IPS DF 6.9 (cell line): ENCODE results near the gene TIAM1.

Source experiments
- DNase-seq: peaks from one replicate; pipeline ENCODE4 v3.0.0-alpha.2; 2013; ENCODE audit warnings: low read depth, low spot score
- H3K27ac ChIP-seq: one replicate; pipeline ENCODE4 v1.5.1; 2013; ENCODE audit warnings: low read length, control low read depth
- H3K27me3 ChIP-seq: 2 replicates; pipeline ENCODE4 v1.6.1; 2013; ENCODE audit warnings: mild to moderate bottlenecking, low read length; ENCODE audit not compliant: control insufficient read depth, insufficient read depth
- H3K36me3 ChIP-seq: 2 replicates; pipeline ENCODE4 v1.6.1; 2013; ENCODE audit warnings: low read length; ENCODE audit not compliant: control insufficient read depth, insufficient read depth
- H3K4me1 ChIP-seq: 2 replicates; pipeline ENCODE4 v1.6.1; 2013; ENCODE audit warnings: low read length; ENCODE audit not compliant: control insufficient read depth, insufficient read depth
- H3K4me3 ChIP-seq: 2 replicates; pipeline ENCODE4 v1.5.1; 2013; ENCODE audit warnings: mild to moderate bottlenecking, low read length
- H3K9me3 ChIP-seq: 2 replicates; pipeline ENCODE4 v1.6.1; 2013; ENCODE audit warnings: low read length, inconsistent platforms; ENCODE audit not compliant: control insufficient read depth, insufficient read depth
- WGBS: extraction: QIAGEN DNeasy Blood & Tissue Kit; methylation state at CpG from one replicate; pipeline ENCODE4 v1.1.7; 2013; ENCODE audit warnings: mixed read lengths, missing lambda C conversion rate; ENCODE audit not compliant: insufficient read length, insufficient coverage; 5-methylcytosine and 5-hydroxymethylcytosine counted together

The TIAM1 gene

DNA sequence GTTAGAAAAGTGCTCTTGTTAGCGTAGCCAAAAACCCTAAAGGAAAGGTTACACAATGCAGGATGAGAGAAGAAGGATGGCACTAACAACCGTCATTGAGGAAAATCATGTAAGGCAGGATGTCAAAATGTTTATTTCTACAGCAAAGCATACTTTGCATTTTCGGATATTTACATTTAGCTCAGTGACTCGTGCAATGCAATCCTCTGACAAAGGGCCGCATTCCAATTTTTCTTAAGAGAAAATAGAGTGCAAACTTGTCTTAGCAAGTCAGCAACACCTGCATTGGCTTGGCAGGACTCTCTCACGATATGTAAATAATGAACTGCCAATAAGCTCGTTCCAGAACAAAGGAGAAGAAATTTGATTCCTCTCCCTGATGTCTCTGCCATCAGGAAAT, 33.3 kb downstream of the TIAM1 start:
- no peaks in the 10 kb centered on the region for H3K9me3 ChIP-seq
- WGBS: no CpG with 5 or more reads among the region's 7 CpGs

GRCh38 chr21:31308584-31308983, 35.5 kb downstream of the TIAM1 start:
- DNase-seq: no peak
- Histone ChIP-seq H3K9me3 (no peaks in the 10 kb centered on the region), H3K36me3 (no peaks in the 10 kb centered on the region), H3K27me3 (no peaks in the 10 kb centered on the region), H3K4me3 (no peak overlapping the region), H3K4me1 (no peaks in the 10 kb centered on the region), H3K27ac (no peak overlapping the region)
- 100% methylated on average over 4 of the region's 7 CpGs for WGBS

More for the DNA sequence above, 33.3 kb downstream of the TIAM1 start:
- H3K27me3 ChIP-seq: no peaks in the 10 kb centered on the region
- H3K36me3 ChIP-seq: no peaks in the 10 kb centered on the region
- H3K27ac ChIP-seq: no peak overlapping the region
- no peak overlapping the region for H3K4me3 ChIP-seq
- H3K4me1 ChIP-seq: no peaks in the 10 kb centered on the region
- DNase-seq: no peak

- no CpG with 5 or more reads among the region's 4 CpGs for WGBS
These were observed 38.2 kb downstream of the TIAM1 start for GRCh38 chr21:31305888-31306287.

GRCh38 chr21:31299291-31300147, 44.5 kb downstream of the TIAM1 start:
- no peaks in the 10 kb centered on the region for H3K36me3 ChIP-seq
- no peak for DNase-seq

More at GRCh38 chr21:31305888-31306287, 38.2 kb downstream of the TIAM1 start:
- DNase-seq: no peak
- Histone ChIP-seq H3K36me3 (no peaks in the 10 kb centered on the region), H3K4me3 (no peak overlapping the region), H3K27ac (no peak overlapping the region), H3K27me3 (no peaks in the 10 kb centered on the region), H3K4me1 (no peaks in the 10 kb centered on the region), H3K9me3 (no peaks in the 10 kb centered on the region)

GRCh38 chr21:31298618-31299269, 45.3 kb downstream of the TIAM1 start:
- no CpG with 5 or more reads among the region's 6 CpGs for WGBS
- Histone ChIP-seq H3K36me3 (no peaks in the 10 kb centered on the region), H3K4me1 (no peaks in the 10 kb centered on the region), H3K27ac (no peak overlapping the region), H3K4me3 (no peak overlapping the region), H3K27me3 (no peaks in the 10 kb centered on the region), H3K9me3 (no peaks in the 10 kb centered on the region)
- no peak for DNase-seq

More at GRCh38 chr21:31299291-31300147, 44.5 kb downstream of the TIAM1 start:
- no peaks in the 10 kb centered on the region for H3K27me3 ChIP-seq
- H3K4me1 ChIP-seq: no peaks in the 10 kb centered on the region
- H3K27ac ChIP-seq: no peak overlapping the region
- H3K4me3 ChIP-seq: no peak overlapping the region
- WGBS: no CpG with 5 or more reads among the region's 15 CpGs
- no peaks in the 10 kb centered on the region for H3K9me3 ChIP-seq

DNA sequence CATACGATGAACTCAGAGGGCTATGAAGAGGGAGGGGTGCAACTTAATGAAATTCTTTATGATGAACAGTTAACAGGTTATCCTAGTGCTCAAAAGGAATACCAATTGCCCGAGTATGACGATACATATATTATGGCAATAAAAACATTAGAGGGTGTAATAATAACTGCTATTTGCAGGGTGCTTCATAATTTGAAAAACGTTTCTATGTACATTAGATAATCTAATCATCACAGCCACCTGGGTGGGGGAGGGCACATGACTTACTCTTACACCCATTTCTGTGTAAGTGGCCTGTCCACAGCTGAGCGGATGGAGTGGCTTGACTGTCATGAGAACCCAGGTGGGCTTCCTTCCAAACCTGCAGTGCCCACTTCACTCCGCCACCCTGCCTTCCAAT, 46.3 kb downstream of the TIAM1 start:
- Histone ChIP-seq H3K27me3 (no peaks in the 10 kb centered on the region), H3K36me3 (no peaks in the 10 kb centered on the region), H3K4me3 (no peak overlapping the region), H3K4me1 (no peaks in the 10 kb centered on the region), H3K27ac (no peak overlapping the region), H3K9me3 (no peaks in the 10 kb centered on the region)
- DNase-seq: no peak
- WGBS: no CpG with 5 or more reads among the region's 6 CpGs

GRCh38 chr21:31295676-31296075, 48.4 kb downstream of the TIAM1 start:
- H3K27ac ChIP-seq: no peak overlapping the region
- no peak overlapping the region for H3K4me3 ChIP-seq
- no peaks in the 10 kb centered on the region for H3K4me1 ChIP-seq
- DNase-seq: no peak
- H3K27me3 ChIP-seq: no peaks in the 10 kb centered on the region
- WGBS: no CpG with 5 or more reads among the region's 11 CpGs
- no peaks in the 10 kb centered on the region for H3K36me3 ChIP-seq
- H3K9me3 ChIP-seq: no peaks in the 10 kb centered on the region

DNA sequence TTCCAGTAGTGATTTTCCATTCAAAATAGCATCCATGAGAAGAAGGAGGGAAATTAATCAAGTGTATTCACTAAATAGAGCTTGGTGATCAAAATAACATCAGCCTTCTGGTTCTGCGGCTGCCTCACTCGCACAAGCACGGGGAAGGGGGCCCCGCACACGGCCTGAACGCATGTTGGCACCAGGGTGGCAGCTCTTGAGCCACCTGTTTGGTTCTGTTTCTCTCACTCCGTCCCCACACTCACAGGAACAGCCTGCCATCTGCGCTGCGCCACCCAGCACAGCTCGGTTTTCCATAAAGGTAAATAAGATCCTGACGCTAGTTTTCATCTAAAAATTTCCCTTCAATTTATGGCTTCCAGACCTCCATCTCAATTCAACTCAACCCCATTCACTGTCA, 49.4 kb downstream of the TIAM1 start:
- H3K4me3 ChIP-seq: no peak overlapping the region
- H3K9me3 ChIP-seq: no peaks in the 10 kb centered on the region
- H3K27me3 ChIP-seq: no peaks in the 10 kb centered on the region
- no peaks in the 10 kb centered on the region for H3K36me3 ChIP-seq
- WGBS: no CpG with 5 or more reads among the region's 11 CpGs
- no peak for DNase-seq
- no peak overlapping the region for H3K27ac ChIP-seq
- no peaks in the 10 kb centered on the region for H3K4me1 ChIP-seq

DNA sequence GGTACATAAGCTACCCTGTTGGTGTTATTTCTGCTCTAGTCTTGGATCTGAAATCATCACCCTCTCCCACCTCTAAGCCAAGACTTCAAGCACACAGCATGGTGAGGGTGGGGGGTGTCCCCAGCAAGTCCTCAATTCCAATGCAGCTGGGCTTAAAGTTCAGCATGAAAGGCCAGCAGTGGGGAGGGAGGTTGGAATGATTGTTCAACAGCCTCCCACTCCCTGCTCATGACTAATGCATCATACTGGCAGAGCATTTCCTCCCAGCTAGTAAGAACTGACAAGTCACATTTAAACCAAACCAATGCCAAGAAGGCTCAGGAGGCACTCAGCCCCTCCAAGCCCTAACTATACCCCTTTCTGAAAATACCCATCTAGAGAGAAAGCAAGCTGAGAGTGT, 50.1 kb downstream of the TIAM1 start:
- Histone ChIP-seq H3K36me3 (no peaks in the 10 kb centered on the region), H3K4me3 (no peak overlapping the region), H3K27me3 (no peaks in the 10 kb centered on the region), H3K4me1 (no peaks in the 10 kb centered on the region), H3K27ac (no peak overlapping the region), H3K9me3 (no peaks in the 10 kb centered on the region)
- DNase-seq: no peak

- no CpG with 5 or more reads among the region's 5 CpGs for WGBS
- Histone ChIP-seq H3K4me1 (no peaks in the 10 kb centered on the region; the same call in 1 of the 2 replicates), H3K27me3 (no peaks in the 10 kb centered on the region), H3K36me3 (no peaks in the 10 kb centered on the region), H3K4me3 (no peak overlapping the region), H3K9me3 (no peaks in the 10 kb centered on the region), H3K27ac (no peak overlapping the region)
- no peak for DNase-seq
These were observed 53.3 kb downstream of the TIAM1 start for GRCh38 chr21:31290765-31291164.
